Esophagus muscularis mucosa (tissue), 3 donors: ENCODE data around the gene RETN.

Experiments used
- CTCF ChIP-seq, 3 experiments: fragments of 200-600 bp in 2 of 3; fragments of 450-650 bp in 1 of 3; sonication (generic) in 2 of 3; IDR thresholded peaks; one replicate each; pipeline ENCODE4 v1.5.1; 2017 to 2019; ENCODE audit warnings: antibody characterized with exemption in 3 of 3, mild to moderate bottlenecking in 2 of 3, moderate library complexity in 1 of 3
- POLR2AphosphoS5 ChIP-seq, 2 donors: sonication (generic); formaldehyde crosslinking; IDR thresholded peaks; one replicate each; pipeline ENCODE4 v1.6.1; 2017; ENCODE audit warnings: antibody characterized with exemption in 2 of 2

- TF ChIP-seq CTCF (IDR thresholded peaks at IDR 0.05) (no peak), POLR2AphosphoS5 (IDR thresholded peaks at IDR 0.05) (no peak)
These were observed 45.7 kb upstream of the RETN start for GRCh38 chr19:7622933-7623685.
